SK-N-SH (cell line): ENCODE data around the gene PRKCH. TPM values are rescaled to one million over a fixed set of nuclear protein-coding genes. Genes with fewer than 3 reads are reported as not detected.
A peak's percentile ranks its signal among the peaks of the same experiment; 100 is the strongest.

ENCODE experiments used
- CTCF ChIA-PET: fragments of 300-600, 350-600 bp; formaldehyde crosslinking; extraction: SDS; loops from one replicate; lab custom pipeline; 2021; lab: Yijun Ruan, JAX
- POLR2A ChIA-PET: fragments of 350-600 bp; sonication (Branson Sonifier 250); formaldehyde crosslinking; extraction: SDS; loops from one replicate; lab custom pipeline; 2020; ENCODE audit warnings: antibody characterized with exemption, inconsistent platforms; lab: Yijun Ruan, JAX
- DNase-seq: peaks from one replicate; pipeline ENCODE4 v3.0.0; 2012
- H2AFZ ChIP-seq: fragments of 200-600 bp; sonication (generic); 2 replicates; pipeline ENCODE4 v1.8.1; 2016; ENCODE audit warnings: antibody characterized with exemption, mild to moderate bottlenecking, low read depth
- H3F3A ChIP-seq: fragments of 200-600 bp; sonication (generic); replicated peaks from 2 replicates; pipeline ENCODE3; 2016; ENCODE audit warnings: antibody characterized with exemption, mild to moderate bottlenecking; ENCODE audit not compliant: insufficient read depth
- H3K27ac ChIP-seq, 2 experiments: fragments of 200-500 bp in 1 of 2; fragments of 200-600 bp in 1 of 2; sonication (Bioruptor generic) in 1 of 2; sonication (generic), shearing (Covaris generic) in 1 of 2; 2 replicates each; pipeline versions ENCODE4 v1.5.1 to v1.6.1; 2014 to 2016; ENCODE audit warnings: low read depth in 2 of 2, inconsistent platforms in 1 of 2, low read length in 1 of 2, mild to moderate bottlenecking in 1 of 2, mixed read lengths in 1 of 2
- H3K27me3 ChIP-seq: fragments of 200-600 bp; sonication (generic), shearing (Covaris generic); 2 replicates; pipeline ENCODE4 v1.6.1; 2016; ENCODE audit warnings: mixed run types; ENCODE audit not compliant: insufficient read depth
- H3K36me3 ChIP-seq, 2 experiments: fragments of 200-500 bp in 1 of 2; fragments of 200-600 bp in 1 of 2; sonication (Bioruptor generic) in 1 of 2; sonication (generic) in 1 of 2; replicated peaks in 1 of 2; 2 replicates each; pipeline versions ENCODE3 to v1.5.1; 2014 to 2016; ENCODE audit warnings: low read length in 1 of 2, mild to moderate bottlenecking in 1 of 2; ENCODE audit not compliant: insufficient read depth in 2 of 2, control insufficient read depth in 1 of 2
- H3K4me1 ChIP-seq, 2 experiments: fragments of 200-500 bp in 1 of 2; fragments of 200-600 bp in 1 of 2; sonication (Bioruptor generic) in 1 of 2; sonication (generic), shearing (Covaris generic) in 1 of 2; 2 replicates each; pipeline versions ENCODE4 v1.5.1 to v1.6.1; 2014 to 2016; ENCODE audit warnings: low read depth in 1 of 2, low read length in 1 of 2, mixed run types in 1 of 2; ENCODE audit not compliant: insufficient read depth in 2 of 2, control insufficient read depth in 1 of 2
- H3K4me2 ChIP-seq: fragments of 200-600 bp; sonication (generic), shearing (Covaris generic); 2 replicates; pipeline ENCODE4 v1.6.1; 2017; ENCODE audit warnings: mixed run types
- H3K4me3 ChIP-seq, 2 experiments: fragments of 200-500 bp in 1 of 2; fragments of 200-600 bp in 1 of 2; sonication (Bioruptor generic) in 1 of 2; sonication (generic), shearing (Covaris generic) in 1 of 2; 2 replicates each; pipeline versions ENCODE4 v1.5.1 to v1.8.1; 2014 to 2016; ENCODE audit warnings: low read depth in 2 of 2, inconsistent platforms in 1 of 2, low read length in 1 of 2, mild to moderate bottlenecking in 1 of 2, mixed read lengths in 1 of 2, moderate library complexity in 1 of 2
- H3K79me2 ChIP-seq: fragments of 200-600 bp; sonication (generic); 2 replicates; pipeline ENCODE4 v1.8.1; 2017; ENCODE audit warnings: mild to moderate bottlenecking; ENCODE audit not compliant: insufficient read depth
- H3K9ac ChIP-seq: fragments of 200-600 bp; sonication (generic); 2 replicates; pipeline ENCODE4 v1.6.1; 2017; ENCODE audit warnings: mixed run types
- H3K9me2 ChIP-seq: fragments of 200-600 bp; sonication (generic); 2 replicates; pipeline ENCODE4 v1.6.1; 2017; ENCODE audit warnings: mixed run types
- H3K9me3 ChIP-seq: fragments of 200-600 bp; sonication (generic); 2 replicates; pipeline ENCODE4 v1.6.1; 2017; ENCODE audit warnings: mixed run types, mild to moderate bottlenecking, moderate library complexity
- H4K20me1 ChIP-seq: fragments of 200-600 bp; sonication (generic); 2 replicates; pipeline ENCODE4 v1.6.1; 2017; ENCODE audit warnings: mild to moderate bottlenecking, mixed run types; ENCODE audit not compliant: insufficient read depth
- CTCF ChIP-seq: fragments of 200-600 bp; sonication (generic); IDR thresholded peaks from 2 replicates; pipeline ENCODE4 v1.6.1; 2017; ENCODE audit warnings: antibody characterized with exemption, mild to moderate bottlenecking, moderate library complexity
- FOXM1 ChIP-seq: IDR thresholded peaks from 2 replicates; pipeline ENCODE4 v1.4.0; 2012; ENCODE audit warnings: low read depth, mild to moderate bottlenecking
- MEF2A ChIP-seq: IDR thresholded peaks from 2 replicates; pipeline ENCODE4 v1.4.0; 2012; ENCODE audit warnings: low read depth, borderline replicate concordance
- NFIC ChIP-seq: IDR thresholded peaks from 2 replicates; pipeline ENCODE4 v1.4.0; 2012; ENCODE audit warnings: borderline replicate concordance
- RCOR1 ChIP-seq: fragments of 150-350 bp; IDR thresholded peaks from 2 replicates; pipeline ENCODE4 v1.6.1; 2017; ENCODE audit warnings: antibody characterized with exemption, low read length
- RXRA ChIP-seq: IDR thresholded peaks from 2 replicates; pipeline ENCODE4 v1.4.0; 2012; ENCODE audit warnings: low read depth, mild to moderate bottlenecking, borderline replicate concordance
- TEAD4 ChIP-seq: IDR thresholded peaks from 2 replicates; pipeline ENCODE4 v1.4.0; 2012; ENCODE audit warnings: mild to moderate bottlenecking, borderline replicate concordance; ENCODE audit not compliant: insufficient read depth
- WGBS: methylation state at CpG from one replicate; pipeline ENCODE4 v1.1.6; 2017; ENCODE audit warnings: low lambda C conversion rate; 5-methylcytosine and 5-hydroxymethylcytosine counted together
- polyA plus RNA-seq, 3 experiments: library from polyadenylated mRNA; depleted of rRNA; stranded (reverse); fragments of >200 nt; gene quantifications; 2 replicates each; pipeline ENCODE4 v1.2.3, GENCODE V29; 2012

Gene PRKCH
- polyA plus RNA-seq, 1 of the 3 experiments (the other 2 are of a cell fraction): 4.2 TPM

- Histone ChIP-seq H3K4me3 (peak overlapping the region; percentile 30 to 46; a peak in 3 of 4 replicates), H2AFZ (peak overlapping the region; percentile 56; the same call in 1 of the 2 replicates), H3K9me3 (no peaks in the 10 kb centered on the region), H3K27me3 (no peaks in the 10 kb centered on the region; the same call in 1 of the 2 replicates), H3K27ac (no peak overlapping the region), H3K4me2 (no peak overlapping the region), H4K20me1 (no peaks in the 10 kb centered on the region), H3F3A (peaks cover 3% of the 10 kb centered on the region), H3K36me3 (no peaks in the 10 kb centered on the region), H3K79me2 (no peaks in the 10 kb centered on the region), H3K9me2 (no peaks in the 10 kb centered on the region), H3K4me1 (peaks cover 0 to 8% of the 10 kb centered on the region in 2 experiments; a peak in 1 of 4 replicates), H3K9ac (no peak overlapping the region)
- TF ChIP-seq NFIC (no peak), RCOR1 (no peak), RXRA (no peak), FOXM1 (no peak), TEAD4 (no peak)
- ChIA-PET POLR2A (no interaction called here), CTCF (interaction anchor here (0.5 to 11.8 kb wide), 13 partner anchors 10 to 655 kb away, joined by 3 to 104 read pairs (median 3); partner anchors contain the start of genes PRKCH, SLC38A6 and TRMT5)
- WGBS: 60% methylated on average over 32 of the region's 47 CpGs
- DNase-seq: peak; percentile 23
Observed at GRCh38 chr14:61280092-61280525, 41.3 kb upstream of the PRKCH start.

GRCh38 chr14:61280526-61281185, 40.7 kb upstream of the PRKCH start:
- Histone ChIP-seq H3K4me1 (peaks cover 1 to 8% of the 10 kb centered on the region in 2 experiments; a peak in 2 of 4 replicates), H3K27ac (no peak overlapping the region), H3F3A (peaks cover 3% of the 10 kb centered on the region), H3K9me2 (no peaks in the 10 kb centered on the region), H3K27me3 (no peaks in the 10 kb centered on the region; the same call in 1 of the 2 replicates), H4K20me1 (no peaks in the 10 kb centered on the region), H3K36me3 (no peaks in the 10 kb centered on the region), H3K4me3 (peak overlapping the region; percentile 30 to 46; a peak in 3 of 4 replicates), H3K4me2 (peak overlapping the region; percentile 8; the same call in 1 of the 2 replicates), H2AFZ (peak overlapping the region; percentile 56; the same call in 1 of the 2 replicates), H3K79me2 (no peaks in the 10 kb centered on the region), H3K9me3 (no peaks in the 10 kb centered on the region), H3K9ac (no peak overlapping the region)
- TF ChIP-seq CTCF (peak; percentile 25; the same call in 1 of the 2 replicates), MEF2A (no peak)
- WGBS: 8% methylated on average over 7 of the region's 81 CpGs
- POLR2A ChIA-PET: no interaction called here
- peak; percentile 83 for DNase-seq
- CTCF ChIA-PET: interaction anchor here (0.7 to 11.8 kb wide), 13 partner anchors 11 to 1528 kb away, joined by 3 to 104 read pairs (median 3); partner anchors contain the start of genes PRKCH, SLC38A6 and TRMT5
